ENCODE results near the gene IFI30.

- TF ChIP-seq CTCF (conservative IDR thresholded peaks at IDR 0.05 in 1 of 2, IDR thresholded peaks at IDR 0.05 in 1 of 2; ENCODE audit: extremely low read depth in 1 of 2, insufficient read depth in 1 of 2, low read depth in 1 of 2, low read length in 2 of 2) (no peak), EZH2 (IDR thresholded peaks at IDR 0.05; ENCODE audit: borderline replicate concordance, low read length) (no peak)
Measured at GRCh38 chr19:18183529-18183928, 9.9 kb downstream of the IFI30 start.
